Activated T-cell treated with anti-CD3 and anti-CD28 coated beads, Interleukin-2, amount 50 U/mL, for 48 hours (primary cell): Measurements from ENCODE around the gene ITGA4.

Experiments
- DNase-seq, 2 experiments: peaks; one replicate each; pipeline ENCODE4 v3.0.0-alpha.2; 2020

Gene ITGA4

GRCh38 chr2:181517685-181518301 is 60.6 kb downstream of the ITGA4 start:
- no peak for DNase-seq

- DNase-seq, result no peak
Observed at GRCh38 chr2:181520253-181520652, 63.1 kb downstream of the ITGA4 start.

DNA sequence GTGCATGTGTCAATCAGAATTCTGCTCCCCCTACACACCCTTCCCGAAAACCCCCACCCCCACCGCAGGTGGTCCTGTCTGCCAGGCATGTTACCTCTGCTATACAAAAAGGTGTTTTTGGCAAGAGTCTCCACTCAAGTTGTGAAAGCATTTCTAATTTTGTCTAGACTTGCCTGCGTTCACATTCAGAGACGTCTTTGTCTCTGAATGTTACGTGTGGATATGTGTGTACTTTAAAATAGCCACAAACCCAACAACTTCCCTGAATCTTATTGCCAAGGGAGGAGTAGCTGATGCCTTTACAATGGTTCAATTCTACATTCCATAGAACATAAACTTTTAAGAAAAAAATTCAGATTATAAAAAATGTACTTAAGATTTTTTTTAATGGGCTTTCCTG is 66.6 kb downstream of the ITGA4 start:
- no peak for DNase-seq

- DNase-seq, result no peak
Observed at GRCh38 chr2:181526014-181526413, 68.8 kb downstream of the ITGA4 start.

DNA sequence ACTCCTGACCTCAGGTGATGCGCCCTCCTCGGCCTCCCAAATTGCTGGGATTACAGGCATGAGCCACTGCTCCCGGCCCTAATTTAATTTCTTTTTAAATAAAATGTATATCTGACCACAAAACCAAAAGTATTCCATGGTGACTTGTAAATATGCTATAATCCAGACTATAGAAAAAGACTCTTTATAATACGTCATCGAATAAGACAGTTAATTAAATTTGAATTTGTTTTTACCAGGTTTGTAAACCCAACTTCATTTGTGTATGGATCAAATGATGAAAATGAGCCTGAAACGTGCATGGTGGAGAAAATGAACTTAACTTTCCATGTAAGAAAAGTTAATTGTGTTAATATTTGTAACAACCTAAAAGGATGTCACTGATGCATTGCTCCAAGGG is 69.9 kb downstream of the ITGA4 start:
- no peak for DNase-seq

DNA sequence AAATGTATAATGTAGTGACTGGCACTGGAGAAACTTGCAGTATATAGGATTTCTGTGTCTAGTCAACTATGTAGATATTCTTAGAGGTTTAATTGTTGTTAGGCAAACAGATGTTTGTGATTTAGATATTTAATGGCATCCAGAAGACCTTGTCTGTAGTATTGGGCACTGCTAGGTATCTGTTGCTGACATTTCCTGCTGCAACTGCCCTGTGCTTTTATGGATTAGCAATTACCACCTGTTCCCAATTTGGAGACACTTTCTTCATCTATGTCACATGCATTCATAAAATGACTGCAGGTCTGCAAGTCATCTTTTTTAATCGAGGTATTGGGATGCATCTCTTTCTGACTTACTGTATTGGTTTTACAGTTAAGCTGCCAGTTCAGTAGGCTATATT is 71.3 kb downstream of the ITGA4 start:
- DNase-seq, result no peak

GRCh38 chr2:181536730-181537129 is 79.5 kb downstream of the ITGA4 start:
- no peak for DNase-seq

DNA sequence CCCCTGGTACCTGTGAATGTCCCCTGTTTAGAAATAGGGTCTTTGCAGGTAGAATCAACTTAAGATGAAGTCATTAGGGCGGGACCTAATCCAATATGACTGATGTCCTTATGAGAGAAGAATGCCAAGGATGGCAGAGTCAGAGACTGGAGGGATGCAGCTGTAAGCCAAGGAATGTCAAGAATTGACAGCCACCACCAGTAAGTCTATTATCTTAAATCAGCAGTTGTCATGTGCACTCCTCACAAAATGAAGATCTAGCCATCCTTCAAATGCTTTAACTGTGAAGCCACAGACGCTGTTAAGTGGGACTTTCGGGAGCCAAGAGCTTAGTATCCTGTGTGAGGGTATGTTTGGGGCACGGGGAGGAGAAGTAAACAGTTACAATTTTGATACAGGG is 83.2 kb downstream of the ITGA4 start:
- no peak for DNase-seq

DNA sequence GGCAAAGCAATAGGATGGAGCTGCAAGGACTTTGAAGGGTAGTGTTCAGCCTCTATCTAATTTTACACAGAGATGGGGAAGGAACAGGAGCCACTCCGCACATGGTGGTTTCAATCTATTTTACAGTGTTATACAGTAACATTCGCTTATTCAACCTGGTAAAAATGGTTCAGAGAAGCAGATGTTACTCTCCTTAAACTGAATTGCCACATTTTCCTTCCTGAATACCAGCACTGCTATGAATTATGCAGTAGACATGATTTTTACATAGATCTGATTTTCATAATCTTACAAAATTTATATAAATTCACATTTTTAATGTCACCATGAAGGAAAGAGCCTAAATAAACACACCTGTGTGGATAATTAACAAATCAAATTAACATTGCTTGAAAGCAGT is 85.0 kb downstream of the ITGA4 start:
- DNase-seq, result no peak

DNA sequence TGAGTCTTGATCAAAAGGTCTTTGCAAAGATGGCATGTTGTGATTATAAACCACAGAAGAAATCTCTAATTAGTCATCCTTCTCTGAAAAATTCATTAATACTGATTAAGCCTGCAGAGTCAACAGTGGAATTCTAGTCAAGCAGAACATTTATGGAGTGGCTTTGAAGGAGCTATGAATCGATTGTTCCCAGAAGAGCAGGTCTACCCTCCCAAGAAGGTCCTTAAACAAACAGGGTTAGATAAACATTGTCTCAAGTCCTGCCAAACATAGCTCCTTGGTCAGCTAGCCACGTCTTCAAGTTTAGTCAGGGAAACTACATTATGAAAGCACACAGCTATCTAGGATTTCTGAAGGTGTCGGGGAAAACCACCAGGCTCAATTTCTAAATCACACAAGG is 88.9 kb downstream of the ITGA4 start:
- DNase-seq, result no peak

DNA sequence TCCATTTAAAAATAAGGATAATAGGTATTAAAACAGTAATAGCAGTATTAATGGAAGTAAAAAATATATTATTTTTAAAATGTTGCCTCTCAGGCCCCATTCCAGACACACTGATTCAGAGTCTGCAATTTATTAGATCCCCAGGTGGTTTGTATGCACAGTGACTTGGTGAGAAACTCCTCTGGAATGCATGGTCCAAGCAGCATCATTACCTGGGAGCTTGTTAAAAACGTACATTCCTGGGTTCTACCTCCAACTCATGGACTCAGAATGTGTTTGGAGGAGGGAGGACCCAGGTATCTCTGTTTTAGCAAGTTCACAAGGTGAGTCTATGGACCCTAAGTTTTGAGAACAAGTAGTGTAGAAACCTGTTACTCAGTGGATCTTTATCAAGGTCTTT is 95.6 kb downstream of the ITGA4 start:
- no peak for DNase-seq

- DNase-seq, result no peak
Observed at GRCh38 chr2:181553244-181553643, 96.1 kb downstream of the ITGA4 start.

GRCh38 chr2:181554061-181554830 is 97.1 kb downstream of the ITGA4 start:
- no peak for DNase-seq

GRCh38 chr2:181558371-181558770 is 101.2 kb downstream of the ITGA4 start:
- DNase-seq, result no peak

DNA sequence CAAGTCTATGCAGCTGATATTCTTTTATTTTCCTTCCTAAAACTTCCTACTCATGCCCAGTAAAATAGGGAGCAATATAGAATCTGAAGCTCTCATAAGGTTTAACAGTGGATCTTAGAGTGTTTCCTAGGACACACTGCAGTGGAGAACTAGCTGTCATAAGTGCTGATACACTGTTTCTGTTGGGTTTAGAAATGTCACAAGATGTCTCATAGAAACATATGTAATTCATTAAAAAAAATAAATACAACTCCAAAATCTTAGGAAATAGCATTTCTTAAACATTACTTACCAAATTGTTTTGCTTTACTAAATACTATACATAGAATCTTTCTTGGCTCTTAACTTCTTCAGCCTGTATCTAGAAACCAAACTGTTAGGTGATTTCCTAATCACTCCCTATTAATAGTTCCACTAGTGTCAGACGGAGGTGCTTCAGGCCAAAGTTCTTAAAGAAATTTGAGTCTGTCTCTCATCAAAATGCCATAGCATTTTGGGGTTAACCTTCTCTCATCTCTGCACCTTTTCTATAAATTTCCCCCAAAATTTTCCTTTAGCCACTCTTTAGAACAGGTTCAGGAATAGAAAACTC is 106.0 kb downstream of the ITGA4 start:
- DNase-seq, result no peak

GRCh38 chr2:181566334-181567032 is 109.3 kb downstream of the ITGA4 start:
- no peak for DNase-seq

DNA sequence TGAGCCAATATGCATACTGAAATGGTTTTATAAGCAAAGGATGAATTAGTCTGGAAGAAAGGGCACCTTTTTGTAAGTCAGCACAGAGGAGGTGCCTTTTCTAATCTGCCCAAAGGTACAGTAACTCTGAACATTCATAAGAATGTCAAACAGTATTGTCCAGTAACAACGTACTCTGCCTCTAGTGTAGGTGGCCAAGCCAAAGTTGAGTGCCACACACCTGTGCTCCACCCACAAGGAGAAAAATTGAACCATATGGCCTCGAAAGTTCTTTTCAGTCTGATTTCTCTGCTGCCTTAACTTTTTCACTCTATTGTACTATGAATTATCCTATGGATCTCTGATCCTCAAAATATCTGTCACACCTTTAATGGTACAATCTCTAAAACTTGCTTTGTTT is 112.9 kb downstream of the ITGA4 start:
- DNase-seq, result no peak

DNA sequence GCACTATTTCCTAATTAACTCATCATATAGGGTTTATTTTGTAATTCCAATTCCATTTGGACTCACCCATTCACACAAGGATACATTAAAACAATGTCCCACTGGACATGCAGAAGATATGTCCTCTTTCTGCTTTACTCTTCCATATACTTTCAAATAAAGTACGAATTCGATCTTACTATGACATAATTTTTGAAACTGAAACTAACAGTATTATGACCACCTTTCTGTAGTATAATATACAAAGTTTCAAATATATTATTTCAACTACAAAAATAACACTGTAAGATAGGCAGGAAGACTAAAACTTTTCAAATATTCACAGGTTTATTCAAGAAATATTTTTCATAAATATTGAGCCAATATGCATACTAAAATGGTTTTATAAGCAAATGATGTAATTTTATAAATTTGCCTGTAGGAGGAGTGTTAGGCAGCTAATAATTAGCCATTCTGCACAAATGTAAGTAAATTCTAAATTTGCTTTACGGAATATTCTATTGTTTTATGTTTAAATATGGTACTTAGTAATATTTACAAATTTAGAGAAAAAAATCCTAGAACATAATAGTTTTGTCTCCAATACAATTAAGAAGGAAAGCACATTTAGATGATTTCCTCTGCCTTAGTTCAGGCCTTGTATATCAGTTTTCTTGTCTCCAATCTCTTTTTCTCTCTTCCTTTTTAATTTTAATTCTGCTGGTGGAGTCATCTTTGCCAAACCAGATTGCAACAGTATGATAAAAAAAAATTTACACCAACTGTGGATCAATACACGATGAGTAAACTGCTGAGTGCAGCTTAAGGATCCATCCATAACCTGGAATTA is 113.9 kb downstream of the ITGA4 start:
- DNase-seq, result no peak

DNA sequence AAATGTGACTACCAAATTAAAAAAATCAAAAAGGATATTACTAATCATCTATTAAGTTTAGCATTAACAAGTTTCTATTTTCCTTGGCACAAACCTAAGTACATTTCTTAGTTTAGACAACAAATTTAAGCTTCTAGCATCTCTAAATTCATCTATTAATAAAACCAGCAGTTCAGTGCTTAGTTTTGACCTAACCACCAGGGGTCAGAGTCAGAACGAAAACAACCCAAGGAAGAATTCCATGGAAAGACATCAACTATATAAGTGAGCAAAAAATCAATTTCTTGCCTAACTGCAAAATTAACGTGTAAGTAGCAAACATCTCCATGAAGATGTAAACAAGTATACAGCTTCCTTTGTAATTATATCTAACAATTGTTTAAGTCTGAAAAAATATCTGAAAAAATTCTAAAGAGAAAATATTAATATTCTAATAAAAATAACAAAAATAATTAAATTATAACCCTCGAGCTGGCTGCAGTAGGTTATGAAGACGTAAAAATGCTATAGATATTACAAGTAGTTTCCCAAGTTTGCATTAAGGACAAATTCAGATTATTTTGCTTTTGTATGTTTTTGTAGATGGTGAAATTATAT is 116.1 kb downstream of the ITGA4 start:
- DNase-seq, result no peak

DNA sequence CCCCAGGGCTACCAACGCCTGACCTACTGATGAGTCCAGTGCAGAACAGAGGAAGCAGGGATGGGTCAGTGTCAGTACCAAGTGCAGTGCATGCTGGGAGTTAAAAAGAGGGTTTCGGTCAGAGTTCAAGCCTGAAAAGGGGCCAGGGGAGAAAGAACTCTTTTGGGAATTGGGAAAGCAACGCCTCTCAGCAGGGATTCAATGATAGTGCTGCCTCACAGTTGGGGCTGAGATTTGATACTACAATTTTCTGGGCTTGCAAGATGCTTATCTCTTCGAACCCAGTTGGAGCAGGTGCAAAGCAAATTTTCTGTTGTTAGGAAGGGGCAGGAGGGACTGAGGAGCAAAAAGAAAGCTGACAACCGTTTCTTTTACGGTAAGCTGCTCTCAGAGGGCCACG is 117.1 kb downstream of the ITGA4 start:
- no peak for DNase-seq

GRCh38 chr2:181575024-181575649 is 118.0 kb downstream of the ITGA4 start:
- no peak for DNase-seq

GRCh38 chr2:181575650-181576025 is 118.5 kb downstream of the ITGA4 start:
- DNase-seq, result no peak
